Cardiac septum (tissue), 1 donor: Measurements from ENCODE around the gene ZNF407. TPM values are rescaled to one million over a fixed set of nuclear protein-coding genes. Genes with fewer than 3 reads are reported as not detected.
A peak's percentile ranks its signal among the peaks of the same experiment; 100 is the strongest.

Experiments used
- DNase-seq: peaks from one replicate; pipeline ENCODE4 v3.0.0-alpha.2; 2020; ENCODE audit warnings: low spot score
- intact Hi-C: fragments of 100-400 bp; cut with DNase I; formaldehyde crosslinking; loops from one replicate; pipeline ENCODE4 v1.14.0; 2022
- total RNA-seq: library from RNA; stranded (reverse); fragmentation: NEBNext Ultra II Directional; extraction: Animal tissue kit (Norgen Biotek cat#: 25700); gene quantifications from one replicate; pipeline ENCODE4 v1.2.1, GENCODE V29; 2021
- donor health status: DM: no; HTN: no; CAD: no.

ZNF407 gene
- total RNA-seq, 1 donor from 2014 or later: 14.1 TPM

GRCh38 chr18:75047240-75047961 lies 449.7 kb downstream of the ZNF407 start:
- intact Hi-C loops: loop anchor here (10.0 kb wide), 1 partner anchor 243 kb away; no protein-coding TSS in a partner anchor
- no peak for DNase-seq

- intact Hi-C loops: loop anchor here (10.0 kb wide), 1 partner anchor 244 kb away; no protein-coding TSS in a partner anchor
- no peak for DNase-seq
Measured at GRCh38 chr18:75048776-75049454, 451.2 kb downstream of the ZNF407 start.

- intact Hi-C loops: loop anchor here (10.0 kb wide), 1 partner anchor 245 kb away; no protein-coding TSS in a partner anchor
- no peak for DNase-seq
Measured at GRCh38 chr18:75049455-75049789, 451.8 kb downstream of the ZNF407 start.

GRCh38 chr18:75051757-75052156 lies 454.1 kb downstream of the ZNF407 start:
- intact Hi-C loops: no loop called here
- DNase-seq: no peak

GRCh38 chr18:75052475-75052874 lies 454.8 kb downstream of the ZNF407 start:
- no peak for DNase-seq
- intact Hi-C loops: no loop called here

GRCh38 chr18:75053028-75053629 lies 455.5 kb downstream of the ZNF407 start:
- no peak for DNase-seq
- intact Hi-C loops: no loop called here

- intact Hi-C loops: no loop called here
Measured at GRCh38 chr18:75054046-75054445, 456.4 kb downstream of the ZNF407 start.

GRCh38 chr18:75054611-75055010 lies 456.9 kb downstream of the ZNF407 start:
- no peak for DNase-seq
- intact Hi-C loops: no loop called here

More at GRCh38 chr18:75054046-75054445, 456.4 kb downstream of the ZNF407 start:
- DNase-seq: no peak

- intact Hi-C loops: no loop called here
- no peak for DNase-seq
Measured at GRCh38 chr18:75057169-75057960, 459.7 kb downstream of the ZNF407 start.

- intact Hi-C loops: no loop called here
- DNase-seq: no peak
Measured at GRCh38 chr18:75060185-75060584, 462.5 kb downstream of the ZNF407 start.

GRCh38 chr18:75062297-75062886 lies 464.7 kb downstream of the ZNF407 start:
- DNase-seq: peak; percentile 56
- intact Hi-C loops: no loop called here

GRCh38 chr18:75063196-75063595 lies 465.5 kb downstream of the ZNF407 start:
- DNase-seq: peak; percentile 66
- intact Hi-C loops: no loop called here

GRCh38 chr18:75063615-75064512 lies 466.2 kb downstream of the ZNF407 start:
- DNase-seq: peak; percentile 44
- intact Hi-C loops: no loop called here

- intact Hi-C loops: no loop called here
- DNase-seq: peak; percentile 59
Measured at GRCh38 chr18:75064513-75064905, 466.8 kb downstream of the ZNF407 start.

- DNase-seq: peak; percentile 54
- intact Hi-C loops: no loop called here
Measured at GRCh38 chr18:75065251-75066000, 467.8 kb downstream of the ZNF407 start.

- intact Hi-C loops: no loop called here
- DNase-seq: peak; percentile 50
Measured at GRCh38 chr18:75066021-75066880, 468.6 kb downstream of the ZNF407 start.

- intact Hi-C loops: no loop called here
- DNase-seq: peak; percentile 56
Measured at GRCh38 chr18:75066936-75067335, 469.3 kb downstream of the ZNF407 start.
